ENCODE measurements around the gene MARCHF2. TPM values are rescaled to one million over a fixed set of nuclear protein-coding genes. Genes with fewer than 3 reads are reported as not detected.

The MARCHF2 gene
- total RNA-seq, 1 donor from 2014 or later = 42.5 TPM

GRCh38 chr19:8387688-8388611 is 25.2 kb upstream of the MARCHF2 start:
- H3K27me3 Mint-ChIP-seq (ENCODE audit: low read depth) = no peaks in the 10 kb centered on the region
- DNase-seq (ENCODE audit: low spot score) = peak; percentile 21
- TF ChIP-seq CTCF (IDR thresholded peaks at IDR 0.05) = no peak
- H3K27ac Mint-ChIP-seq (ENCODE audit: unreplicated experiment) = no peak overlapping the region
- no peak overlapping the region for H3K4me3 Mint-ChIP-seq (ENCODE audit: unreplicated experiment)
- H3K4me1 Mint-ChIP-seq (ENCODE audit: low read depth) = peaks cover 35% of the 10 kb centered on the region
- peaks cover 4% of the 10 kb centered on the region for H3K9me3 Mint-ChIP-seq (ENCODE audit: low read depth)
- peaks cover 3% of the 10 kb centered on the region for H3K36me3 Mint-ChIP-seq (ENCODE audit: low read depth)

GRCh38 chr19:8388612-8388958 is 24.5 kb upstream of the MARCHF2 start:
- Mint-ChIP-seq H3K27me3 (ENCODE audit: low read depth) (no peaks in the 10 kb centered on the region), H3K36me3 (ENCODE audit: low read depth) (peaks cover 3% of the 10 kb centered on the region), H3K4me1 (ENCODE audit: low read depth) (peaks cover 41% of the 10 kb centered on the region), H3K27ac (ENCODE audit: unreplicated experiment) (no peak overlapping the region), H3K4me3 (ENCODE audit: unreplicated experiment) (no peak overlapping the region), H3K9me3 (ENCODE audit: low read depth) (peaks cover 4% of the 10 kb centered on the region)
- no peak for TF ChIP-seq CTCF (IDR thresholded peaks at IDR 0.05)
- DNase-seq (ENCODE audit: low spot score) = no peak

DNA sequence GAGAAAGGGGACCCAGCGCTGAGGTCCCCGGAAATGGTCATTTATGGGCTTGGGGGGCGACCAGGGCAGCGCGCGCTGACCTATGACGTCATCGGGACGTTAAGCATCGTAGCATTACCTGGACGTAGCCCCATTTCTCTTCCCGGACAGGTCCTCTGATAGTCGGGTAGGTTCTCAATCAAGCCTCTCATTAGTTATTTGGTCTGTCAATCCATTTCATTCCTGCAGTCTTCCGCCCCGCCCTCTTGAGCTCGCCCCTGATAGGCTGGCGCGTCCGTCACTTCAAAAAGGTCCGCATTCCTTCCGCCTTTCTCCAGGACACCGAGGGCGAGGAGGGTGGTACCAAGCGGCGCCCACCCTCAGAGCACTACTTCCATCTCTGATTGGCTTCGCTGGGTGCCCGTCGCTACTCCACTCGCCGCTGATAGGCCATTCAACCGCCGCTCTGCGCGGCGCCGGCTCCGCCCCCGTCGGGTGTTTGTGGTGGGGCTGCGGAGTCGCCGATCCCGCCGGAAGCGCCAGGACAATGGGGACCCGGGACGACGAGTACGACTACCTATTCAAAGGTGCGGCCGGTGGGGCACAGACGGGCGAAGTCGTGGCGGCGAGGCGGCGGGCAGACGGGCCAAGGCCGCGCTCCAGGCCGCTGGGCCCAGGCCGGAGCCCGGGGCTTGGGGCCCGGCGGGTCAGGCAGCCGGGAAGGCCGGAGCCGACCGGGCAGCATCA is 23.1 kb upstream of the MARCHF2 start, which contains the start of gene RAB11B:
RAB11B (plus strand) TSS at position 470 of the 726 bp plus-strand sequence; CDS start at position 527, 57 bp downstream.
- DNase-seq (ENCODE audit: low spot score) = peak; percentile 99
- peaks cover 4% of the 10 kb centered on the region for H3K9me3 Mint-ChIP-seq (ENCODE audit: low read depth)
- peaks cover 56% of the 10 kb centered on the region for H3K4me1 Mint-ChIP-seq (ENCODE audit: low read depth)
- peaks cover 3% of the 10 kb centered on the region for H3K36me3 Mint-ChIP-seq (ENCODE audit: low read depth)
- no peak for TF ChIP-seq CTCF (IDR thresholded peaks at IDR 0.05)
- no peaks in the 10 kb centered on the region for H3K27me3 Mint-ChIP-seq (ENCODE audit: low read depth)
- H3K4me3 Mint-ChIP-seq (ENCODE audit: unreplicated experiment) = peak within 1 kb of the TSS; percentile 84
- H3K27ac Mint-ChIP-seq (ENCODE audit: unreplicated experiment) = peak within 1 kb of the TSS; percentile 97

DNA sequence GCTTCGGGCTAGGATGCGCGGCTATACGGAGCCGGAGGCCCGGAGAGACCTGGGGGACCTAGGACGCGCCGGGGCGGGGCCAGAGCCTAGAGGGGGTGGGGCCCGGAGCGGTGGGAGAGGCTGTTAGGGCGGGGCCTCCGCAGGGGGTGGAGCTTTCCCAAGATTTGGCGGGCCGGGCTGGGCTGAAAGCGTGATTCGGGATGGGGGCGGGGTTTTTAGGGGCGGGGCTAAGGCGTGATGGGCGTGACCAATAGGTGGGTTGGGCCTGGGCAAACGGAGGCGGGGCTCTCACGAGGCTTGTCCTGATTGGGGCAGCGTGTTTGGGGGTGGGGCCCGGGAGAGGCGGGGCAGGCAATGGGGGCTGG is 22.5 kb upstream of the MARCHF2 start:
- Mint-ChIP-seq H3K9me3 (ENCODE audit: low read depth) (peaks cover 4% of the 10 kb centered on the region), H3K4me1 (ENCODE audit: low read depth) (peaks cover 62% of the 10 kb centered on the region), H3K4me3 (ENCODE audit: unreplicated experiment) (peak overlapping the region; percentile 84), H3K27ac (ENCODE audit: unreplicated experiment) (peak overlapping the region; percentile 71), H3K27me3 (ENCODE audit: low read depth) (no peaks in the 10 kb centered on the region), H3K36me3 (ENCODE audit: low read depth) (peaks cover 3% of the 10 kb centered on the region)
- no peak for TF ChIP-seq CTCF (IDR thresholded peaks at IDR 0.05)
- DNase-seq (ENCODE audit: low spot score) = peak; percentile 95

Measured in chondrocyte (in vitro differentiated cells).